ENCODE measurements around the gene KMT2D.

The KMT2D gene

DNA sequence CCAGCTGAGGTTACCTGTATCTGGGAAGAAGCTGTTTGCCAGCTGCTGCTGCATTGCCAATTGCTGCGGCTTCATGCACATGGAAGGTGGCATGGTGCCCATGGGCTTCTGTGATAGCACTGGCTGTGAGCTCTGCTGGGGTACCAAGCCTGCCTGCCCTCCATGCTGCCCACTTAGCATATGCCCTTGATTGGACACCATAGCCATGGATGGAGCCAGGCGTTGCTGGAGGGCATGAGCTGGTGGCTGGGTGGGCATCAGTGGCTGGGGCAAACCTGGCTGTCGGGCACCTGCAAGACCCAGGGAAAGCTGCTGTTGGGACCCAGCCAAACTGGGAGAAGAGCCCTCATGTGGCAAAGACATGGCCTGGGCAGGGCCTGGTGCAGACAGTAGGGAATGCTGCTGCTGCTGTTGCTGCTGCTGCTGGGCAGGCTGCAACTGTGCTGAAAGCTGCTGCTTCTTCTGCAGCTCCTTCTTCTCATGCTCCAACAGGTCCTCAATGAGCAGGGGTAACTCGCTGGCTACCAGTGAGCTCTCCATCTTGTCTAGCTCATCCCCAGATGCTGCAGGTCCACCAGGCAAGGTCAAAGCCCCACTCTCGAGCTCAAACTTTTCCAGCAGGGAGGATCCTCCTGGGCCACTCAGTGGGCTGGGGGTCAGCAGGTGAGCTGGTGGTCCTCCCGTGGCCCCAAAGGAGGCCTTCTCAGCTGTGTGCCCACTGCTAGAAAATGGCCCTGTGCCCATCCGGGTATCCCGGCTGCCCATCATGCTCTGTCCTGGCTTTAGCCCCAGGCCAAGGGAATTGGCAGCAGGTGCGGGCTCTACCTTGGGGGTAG lies 23.3 kb downstream of the KMT2D start:
- H3K4me3 ChIP-seq (ENCODE audit: low read length), result no peak overlapping the region
- no peaks in the 10 kb centered on the region for H3K27me3 ChIP-seq (ENCODE audit: control insufficient read depth, insufficient read depth, low read length)
- H3K9me3 ChIP-seq (ENCODE audit: control insufficient read depth, low read length), result no peaks in the 10 kb centered on the region
- H3K4me1 ChIP-seq (ENCODE audit: control insufficient read depth, insufficient read depth, low read length), result no peaks in the 10 kb centered on the region
- no peak overlapping the region for H3K9ac ChIP-seq (ENCODE audit: low read length)
- H3K36me3 ChIP-seq (ENCODE audit: control insufficient read depth, insufficient read depth, low read length), result peaks cover 46% of the 10 kb centered on the region

DNA sequence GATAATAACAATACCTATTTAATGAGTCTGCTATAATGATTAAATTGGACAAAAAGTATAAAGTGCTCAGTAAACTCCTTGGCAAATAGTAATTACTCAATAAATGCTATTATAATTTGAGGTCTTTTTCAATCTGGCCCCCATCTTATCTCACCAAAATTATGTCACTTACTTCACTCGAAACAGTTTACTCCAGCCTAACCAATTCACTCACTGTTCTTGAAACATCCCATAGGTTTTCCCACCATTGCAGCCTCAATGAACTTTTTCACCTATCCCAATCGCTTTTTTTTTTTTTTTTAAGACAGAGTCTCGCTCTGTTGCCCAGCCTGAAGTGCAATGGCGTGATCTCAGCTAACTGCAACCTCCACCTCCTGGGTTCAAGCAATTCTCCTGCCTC lies 24.6 kb downstream of the KMT2D start:
- Histone ChIP-seq H3K4me3 (ENCODE audit: low read length) (no peak overlapping the region), H3K4me1 (ENCODE audit: control insufficient read depth, insufficient read depth, low read length) (no peaks in the 10 kb centered on the region), H3K27me3 (ENCODE audit: control insufficient read depth, insufficient read depth, low read length) (no peaks in the 10 kb centered on the region), H3K36me3 (ENCODE audit: control insufficient read depth, insufficient read depth, low read length) (peaks cover 39% of the 10 kb centered on the region), H3K9ac (ENCODE audit: low read length) (no peak overlapping the region), H3K9me3 (ENCODE audit: control insufficient read depth, low read length) (no peaks in the 10 kb centered on the region)

DNA sequence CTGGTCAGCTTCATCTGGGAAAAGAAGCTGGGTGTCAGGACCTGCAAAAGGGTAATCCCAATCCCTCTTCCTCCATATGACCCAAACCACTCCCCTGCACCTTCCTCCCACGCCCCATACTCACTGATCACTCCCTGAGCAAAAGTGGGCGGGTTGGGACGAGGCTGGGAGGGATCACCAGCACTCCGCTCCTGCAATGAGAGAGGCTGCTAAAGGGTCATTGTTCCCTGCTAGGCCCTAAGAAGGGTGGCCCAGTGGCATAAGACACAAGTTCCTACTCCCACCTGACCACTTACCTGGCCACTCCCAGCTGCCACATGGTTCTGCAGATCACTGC lies 26.3 kb downstream of the KMT2D start:
- Histone ChIP-seq H3K36me3 (ENCODE audit: control insufficient read depth, insufficient read depth, low read length) (peaks cover 37% of the 10 kb centered on the region), H3K9me3 (ENCODE audit: control insufficient read depth, low read length) (no peaks in the 10 kb centered on the region), H3K9ac (ENCODE audit: low read length) (no peak overlapping the region)

DNA sequence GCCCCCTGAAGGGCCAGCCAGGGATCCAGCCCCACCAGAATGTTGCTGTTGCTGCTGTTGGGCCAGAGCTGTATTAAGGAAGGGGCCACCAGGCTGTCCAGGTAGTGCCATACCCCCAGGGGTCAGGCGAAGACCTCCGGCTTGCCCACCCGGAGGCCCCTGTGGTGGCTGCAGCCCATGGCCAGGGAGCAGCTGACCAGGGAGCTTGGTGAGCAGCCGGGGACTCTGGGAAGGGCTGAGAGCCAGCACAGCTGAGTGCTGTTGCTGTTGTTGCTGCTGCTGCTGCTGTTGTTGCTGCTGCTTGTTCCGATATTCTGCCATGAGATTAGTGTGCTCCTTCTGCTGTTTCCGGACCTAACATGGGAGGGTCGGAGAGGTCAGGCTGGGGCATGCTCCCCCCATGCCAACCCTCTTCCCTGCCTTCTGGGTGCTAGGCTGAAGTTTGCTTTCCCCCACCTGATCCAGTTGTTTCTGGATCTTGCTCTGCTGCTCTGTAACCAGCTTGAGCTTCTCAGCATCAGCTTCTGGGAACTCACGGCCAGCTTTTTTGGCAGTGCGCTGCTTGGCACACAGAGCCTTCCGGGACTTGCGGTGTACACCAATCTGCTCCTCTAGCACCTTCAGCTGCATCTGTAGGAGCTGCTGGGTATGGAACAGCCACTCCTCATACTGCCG lies 26.8 kb downstream of the KMT2D start:
- no peaks in the 10 kb centered on the region for H3K9me3 ChIP-seq (ENCODE audit: control insufficient read depth, low read length)
- no peaks in the 10 kb centered on the region for H3K27me3 ChIP-seq (ENCODE audit: control insufficient read depth, insufficient read depth, low read length)
- H3K4me1 ChIP-seq (ENCODE audit: control insufficient read depth, insufficient read depth, low read length), result no peaks in the 10 kb centered on the region
- peaks cover 39% of the 10 kb centered on the region for H3K36me3 ChIP-seq (ENCODE audit: control insufficient read depth, insufficient read depth, low read length)
- H3K4me3 ChIP-seq (ENCODE audit: low read length), result no peak overlapping the region
- H3K9ac ChIP-seq (ENCODE audit: low read length), result no peak overlapping the region

More for the DNA sequence above, 26.3 kb downstream of the KMT2D start:
- Histone ChIP-seq H3K27me3 (ENCODE audit: control insufficient read depth, insufficient read depth, low read length) (no peaks in the 10 kb centered on the region), H3K4me1 (ENCODE audit: control insufficient read depth, insufficient read depth, low read length) (no peaks in the 10 kb centered on the region), H3K4me3 (ENCODE audit: low read length) (no peak overlapping the region)

DNA sequence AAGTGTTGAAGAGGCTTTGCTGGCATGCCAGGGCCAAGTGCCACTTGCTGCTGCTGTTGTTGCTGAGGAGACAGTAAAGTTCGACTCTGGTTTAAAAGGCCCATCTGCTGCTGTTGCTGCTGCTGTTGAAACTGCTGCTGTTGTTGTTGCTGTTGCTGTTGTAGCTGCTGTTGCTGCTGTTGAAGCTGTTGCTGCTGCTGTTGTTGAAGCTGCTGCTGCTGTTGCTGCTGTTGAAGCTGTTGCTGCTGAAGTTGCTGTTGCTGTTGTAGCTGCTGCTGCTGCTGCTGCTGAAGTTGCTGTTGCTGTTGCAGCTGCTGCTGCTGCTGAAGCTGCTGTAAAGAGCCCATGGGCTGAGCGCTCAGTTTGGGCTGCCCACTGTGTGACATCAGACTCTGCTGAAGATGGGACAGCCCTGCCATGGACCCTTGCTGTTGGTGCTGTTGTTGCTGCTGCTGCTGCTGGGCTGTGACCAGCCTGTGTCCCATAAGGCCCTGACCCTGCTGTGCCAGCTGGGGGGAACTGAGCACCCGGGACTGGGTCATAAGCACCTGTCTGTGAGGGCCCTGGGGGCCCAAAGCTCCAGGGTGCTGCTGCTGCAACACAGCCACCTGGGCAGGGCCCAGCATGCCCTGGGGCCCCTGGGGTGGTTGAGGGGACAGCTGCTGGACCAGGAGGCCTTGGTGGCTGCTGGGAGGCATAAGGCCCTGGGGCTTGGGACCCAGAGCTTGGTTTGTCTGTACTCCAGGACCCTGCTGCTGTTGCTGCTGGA lies 27.7 kb downstream of the KMT2D start:
- H3K9ac ChIP-seq (ENCODE audit: low read length), result no peak overlapping the region
- peaks cover 47% of the 10 kb centered on the region for H3K36me3 ChIP-seq (ENCODE audit: control insufficient read depth, insufficient read depth, low read length)

DNA sequence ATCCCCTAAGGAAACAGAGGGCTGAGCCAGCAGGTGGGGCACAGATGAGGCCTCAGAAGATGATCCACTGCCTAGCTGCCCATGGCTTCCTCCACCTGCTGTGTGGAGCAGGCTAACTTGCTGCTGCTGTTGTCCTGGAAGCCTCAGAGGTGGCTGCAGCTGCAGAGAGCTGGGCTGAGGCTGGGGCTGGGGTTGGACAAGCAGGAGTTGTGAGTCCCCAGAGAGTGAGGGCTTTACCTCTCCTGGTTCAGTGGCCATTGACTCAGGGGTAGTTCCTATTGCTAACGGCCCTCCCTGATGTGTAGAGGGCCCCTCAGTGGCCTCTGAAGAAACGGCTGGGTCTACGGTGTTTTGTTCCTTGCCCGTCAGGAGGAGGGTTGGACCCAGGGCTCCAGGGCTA lies 28.3 kb downstream of the KMT2D start:
- Histone ChIP-seq H3K4me1 (ENCODE audit: control insufficient read depth, insufficient read depth, low read length) (no peaks in the 10 kb centered on the region), H3K9ac (ENCODE audit: low read length) (no peak overlapping the region), H3K4me3 (ENCODE audit: low read length) (no peak overlapping the region), H3K27me3 (ENCODE audit: control insufficient read depth, insufficient read depth, low read length) (no peaks in the 10 kb centered on the region), H3K9me3 (ENCODE audit: control insufficient read depth, low read length) (no peaks in the 10 kb centered on the region), H3K36me3 (ENCODE audit: control insufficient read depth, insufficient read depth, low read length) (peaks cover 49% of the 10 kb centered on the region)

More for the DNA sequence above, 27.7 kb downstream of the KMT2D start:
- H3K4me3 ChIP-seq (ENCODE audit: low read length), result no peak overlapping the region
- H3K4me1 ChIP-seq (ENCODE audit: control insufficient read depth, insufficient read depth, low read length), result no peaks in the 10 kb centered on the region
- no peaks in the 10 kb centered on the region for H3K9me3 ChIP-seq (ENCODE audit: control insufficient read depth, low read length)
- no peaks in the 10 kb centered on the region for H3K27me3 ChIP-seq (ENCODE audit: control insufficient read depth, insufficient read depth, low read length)

DNA sequence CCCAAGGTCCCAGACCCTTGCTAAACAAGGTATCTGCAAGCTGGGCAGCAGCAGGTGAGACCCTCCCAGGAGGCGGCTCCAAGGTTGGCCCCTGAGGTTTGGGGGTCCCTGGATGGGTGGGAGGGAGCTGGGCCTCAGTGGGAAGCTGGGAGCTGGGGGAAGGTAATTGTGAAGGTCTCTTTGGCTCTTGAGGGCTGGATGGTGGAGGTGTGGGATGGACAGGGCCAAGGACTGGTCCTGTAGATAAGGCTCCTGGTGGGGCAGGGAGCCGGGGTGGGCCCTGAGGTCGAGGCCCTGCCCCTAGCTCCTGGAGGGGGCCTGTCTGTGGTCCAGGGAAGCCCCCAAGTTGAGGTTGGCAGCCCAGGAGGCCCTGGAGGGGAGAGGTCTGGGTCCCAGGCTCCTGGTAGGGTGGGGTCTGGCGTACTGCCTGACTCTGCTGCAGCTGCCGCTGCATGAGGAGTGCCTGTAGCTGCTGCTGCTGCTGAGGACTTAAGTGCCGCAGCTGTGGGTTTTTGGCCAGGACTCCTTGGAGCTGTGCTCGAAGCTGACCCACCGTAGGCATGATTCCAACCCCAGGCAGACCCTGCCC lies 28.9 kb downstream of the KMT2D start:
- H3K36me3 ChIP-seq (ENCODE audit: control insufficient read depth, insufficient read depth, low read length), result peaks cover 44% of the 10 kb centered on the region
- H3K27me3 ChIP-seq (ENCODE audit: control insufficient read depth, insufficient read depth, low read length), result no peaks in the 10 kb centered on the region
- no peaks in the 10 kb centered on the region for H3K4me1 ChIP-seq (ENCODE audit: control insufficient read depth, insufficient read depth, low read length)
- H3K9me3 ChIP-seq (ENCODE audit: control insufficient read depth, low read length), result no peaks in the 10 kb centered on the region
- no peak overlapping the region for H3K9ac ChIP-seq (ENCODE audit: low read length)
- no peak overlapping the region for H3K4me3 ChIP-seq (ENCODE audit: low read length)

DNA sequence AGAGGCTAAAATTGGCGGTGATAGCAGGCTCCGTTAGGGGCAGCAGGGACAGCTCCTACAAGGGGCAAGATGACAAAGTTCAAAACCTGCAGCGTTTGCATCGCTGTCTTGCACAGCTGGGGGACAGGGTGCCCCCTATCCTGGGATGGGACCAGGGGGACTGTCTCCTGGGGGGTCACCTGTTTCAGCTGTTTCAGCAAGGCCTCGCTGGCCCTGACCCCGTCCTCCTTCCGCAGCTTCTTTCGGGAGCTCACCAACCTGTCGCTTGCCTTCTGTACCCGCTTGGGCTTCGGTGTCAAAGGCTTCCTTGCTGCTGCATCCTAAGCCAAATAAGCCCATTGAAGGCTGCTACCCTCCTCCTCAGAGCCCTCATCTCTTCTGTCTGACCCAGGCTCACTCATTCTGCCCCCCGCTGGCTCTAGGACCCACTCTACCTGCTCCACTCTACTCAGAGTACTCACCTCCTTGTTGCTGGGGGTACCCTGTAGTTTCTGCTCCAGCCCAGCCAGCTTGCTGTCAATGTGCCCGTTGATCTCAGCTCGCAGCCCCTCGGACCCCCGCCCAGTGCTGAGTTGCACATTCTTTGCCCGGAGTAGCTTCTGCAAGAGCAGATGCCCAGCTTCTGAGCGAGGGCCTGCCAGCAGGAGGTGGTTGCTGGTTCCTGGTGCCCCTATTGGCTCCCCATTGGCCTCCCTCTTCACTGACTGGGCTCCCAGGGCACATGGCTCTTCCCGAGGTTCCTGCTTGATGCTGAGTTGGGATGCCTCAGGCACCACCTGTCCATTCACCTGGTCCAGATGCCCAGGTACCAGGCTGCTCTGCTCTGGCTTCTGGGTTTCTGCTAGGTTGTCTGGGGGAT lies 29.7 kb downstream of the KMT2D start:
- Histone ChIP-seq H3K4me1 (ENCODE audit: control insufficient read depth, insufficient read depth, low read length) (no peaks in the 10 kb centered on the region), H3K9ac (ENCODE audit: low read length) (no peak overlapping the region), H3K9me3 (ENCODE audit: control insufficient read depth, low read length) (no peaks in the 10 kb centered on the region), H3K36me3 (ENCODE audit: control insufficient read depth, insufficient read depth, low read length) (peaks cover 51% of the 10 kb centered on the region), H3K4me3 (ENCODE audit: low read length) (no peak overlapping the region), H3K27me3 (ENCODE audit: control insufficient read depth, insufficient read depth, low read length) (no peaks in the 10 kb centered on the region)

DNA sequence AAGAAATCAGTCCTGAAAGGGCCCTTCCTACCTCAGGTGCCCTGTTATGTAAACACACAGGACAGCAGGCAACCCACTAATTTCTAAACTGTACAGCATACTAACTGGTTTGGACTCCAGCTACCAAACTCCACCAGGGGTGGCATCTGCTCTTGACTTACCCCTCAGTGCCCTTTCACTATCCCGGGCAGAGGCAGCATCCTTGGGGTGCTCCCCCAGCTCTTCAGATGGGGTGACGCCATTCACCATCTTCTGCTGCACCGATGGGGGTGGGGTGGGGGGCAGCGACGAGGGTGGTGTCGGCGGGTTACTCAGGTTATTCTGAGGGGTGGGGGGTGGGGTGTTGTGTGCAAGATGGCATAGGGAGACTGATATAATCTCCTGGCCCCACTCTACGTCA lies 30.5 kb downstream of the KMT2D start:
- H3K9me3 ChIP-seq (ENCODE audit: control insufficient read depth, low read length), result no peaks in the 10 kb centered on the region
- no peak overlapping the region for H3K9ac ChIP-seq (ENCODE audit: low read length)
- H3K4me1 ChIP-seq (ENCODE audit: control insufficient read depth, insufficient read depth, low read length), result no peaks in the 10 kb centered on the region
- H3K36me3 ChIP-seq (ENCODE audit: control insufficient read depth, insufficient read depth, low read length), result peaks cover 52% of the 10 kb centered on the region
- H3K4me3 ChIP-seq (ENCODE audit: low read length), result no peak overlapping the region
- no peaks in the 10 kb centered on the region for H3K27me3 ChIP-seq (ENCODE audit: control insufficient read depth, insufficient read depth, low read length)

DNA sequence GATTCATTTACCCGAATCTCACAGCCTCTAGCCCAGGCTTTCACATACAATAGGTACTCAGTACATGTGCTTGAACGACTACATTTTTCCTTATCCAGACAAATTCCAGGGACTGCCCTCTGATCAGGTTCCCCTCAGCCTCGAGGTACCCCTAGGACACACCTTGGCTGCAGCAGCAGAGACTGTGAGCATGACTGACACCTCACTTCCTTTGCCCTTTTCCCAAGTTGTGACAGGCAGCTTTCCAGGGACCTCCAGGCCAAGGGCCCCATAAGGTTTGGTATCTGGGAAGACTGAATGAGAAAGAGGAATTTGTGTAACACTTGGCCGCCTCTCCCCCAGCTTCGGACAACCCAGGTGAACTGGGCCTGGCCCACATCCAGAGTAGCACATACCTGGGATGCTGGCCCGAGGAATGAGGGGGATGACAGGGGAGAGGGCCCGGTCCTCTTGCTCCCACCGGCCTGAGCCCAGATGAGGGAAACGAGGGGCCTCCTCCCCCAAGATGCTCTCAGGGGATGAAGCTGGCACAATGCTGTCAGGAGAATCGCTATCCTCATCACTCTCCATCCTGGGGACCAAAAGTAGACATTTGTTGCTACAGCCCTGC lies 31.8 kb downstream of the KMT2D start:
- peaks cover 43% of the 10 kb centered on the region for H3K36me3 ChIP-seq (ENCODE audit: control insufficient read depth, insufficient read depth, low read length)
- no peak overlapping the region for H3K4me3 ChIP-seq (ENCODE audit: low read length)
- H3K4me1 ChIP-seq (ENCODE audit: control insufficient read depth, insufficient read depth, low read length), result no peaks in the 10 kb centered on the region
- H3K27me3 ChIP-seq (ENCODE audit: control insufficient read depth, insufficient read depth, low read length), result no peaks in the 10 kb centered on the region
- H3K9ac ChIP-seq (ENCODE audit: low read length), result no peak overlapping the region
- H3K9me3 ChIP-seq (ENCODE audit: control insufficient read depth, low read length), result no peaks in the 10 kb centered on the region
